Stomach (tissue), 4 donors: Measurements from ENCODE around the gene MCM8.

ENCODE experiments used
- CTCF ChIP-seq, 7 experiments: fragments of 450-650 bp in 4 of 7; fragments of 200-600 bp in 3 of 7; sonication (generic) in 3 of 7; IDR thresholded peaks; one replicate each; pipeline ENCODE4 v1.5.1; 2016 to 2019; ENCODE audit warnings: antibody characterized with exemption in 7 of 7, control low read depth in 2 of 7, mild to moderate bottlenecking in 1 of 7
- EP300 ChIP-seq: sonication (generic); formaldehyde crosslinking; IDR thresholded peaks from one replicate; pipeline ENCODE4 v1.6.1; 2017; ENCODE audit warnings: antibody characterized with exemption
- POLR2A ChIP-seq, 4 donors: fragments of 450-650 bp; IDR thresholded peaks; one replicate each; pipeline ENCODE4 v1.6.1; 2016; ENCODE audit warnings: antibody characterized with exemption in 4 of 4, control low read depth in 2 of 4, mild to moderate bottlenecking in 1 of 4, moderate library complexity in 1 of 4
- POLR2AphosphoS5 ChIP-seq, 3 donors: sonication (generic); formaldehyde crosslinking; IDR thresholded peaks; one replicate each; pipeline ENCODE4 v1.6.1; 2016; ENCODE audit warnings: antibody characterized with exemption in 3 of 3

GRCh38 chr20:5974531-5974930 lies 24.1 kb downstream of the MCM8 start:
- TF ChIP-seq POLR2A (IDR thresholded peaks at IDR 0.05) (no peak), CTCF (IDR thresholded peaks at IDR 0.05) (no peak), POLR2AphosphoS5 (IDR thresholded peaks at IDR 0.05) (no peak), EP300 (no peak)
